WTC11 (cell line): ENCODE results near the gene DGUOK. TPM values are rescaled to one million over a fixed set of nuclear protein-coding genes. Genes with fewer than 3 reads are reported as not detected.

Experiments
- ATAC-seq: fragments of 200-7000 bp; cut with Tn5 transposase; 2 replicates; pipeline ENCODE4 v1.10.0; 2021; ENCODE audit warnings: mild to moderate bottlenecking, moderate library complexity
- CTCF ChIA-PET: fragments of 300-600 bp; sonication (Branson Sonifier 250); formaldehyde crosslinking; loops from one replicate; lab custom pipeline; 2021; ENCODE audit warnings: antibody characterized with exemption; lab: Charles Lee
- POLR2A ChIA-PET: fragments of 350-600 bp; sonication (Branson Sonifier 250); formaldehyde crosslinking; loops from one replicate; lab custom pipeline; 2021; ENCODE audit warnings: antibody characterized with exemption; lab: Charles Lee
- DNase-seq: peaks from one replicate; pipeline ENCODE4 v3.0.0; 2021; ENCODE audit warnings: low spot score
- H3K27ac Mint-ChIP-seq: 2 replicates; pipeline ENCODE4 v1.8.0; 2021; ENCODE audit warnings: mixed read lengths
- H3K27me3 Mint-ChIP-seq: 2 replicates; pipeline ENCODE4 v1.8.0; 2021; ENCODE audit warnings: low read depth, mild to moderate bottlenecking, moderate library complexity, mixed read lengths
- H3K36me3 Mint-ChIP-seq: 2 replicates; pipeline ENCODE4 v1.8.0; 2021; ENCODE audit warnings: mixed read lengths
- H3K4me1 Mint-ChIP-seq: 2 replicates; pipeline ENCODE4 v1.8.0; 2022; ENCODE audit warnings: mixed read lengths
- H3K4me3 Mint-ChIP-seq: 2 replicates; pipeline ENCODE4 v1.8.0; 2021; ENCODE audit warnings: mild to moderate bottlenecking, moderate library complexity, mixed read lengths
- H3K9me3 Mint-ChIP-seq: 2 replicates; pipeline ENCODE4 v1.8.0; 2021; ENCODE audit warnings: mixed read lengths
- EMX1 ChIP-seq: fragments of 250-450 bp; sonication (Bioruptor Pico); IDR thresholded peaks from 2 replicates; pipeline ENCODE4 v1.8.0; 2021; ENCODE audit warnings: mild to moderate bottlenecking
- GRHL2 ChIP-seq: fragments of 250-450 bp; sonication (Bioruptor Pico); IDR thresholded peaks from 2 replicates; pipeline ENCODE4 v1.8.0; 2022; ENCODE audit warnings: mild to moderate bottlenecking, moderate library complexity; ENCODE audit not compliant: insufficient replicate concordance, severe bottlenecking
- JUN ChIP-seq: sonication (generic); formaldehyde crosslinking; IDR thresholded peaks from 2 replicates; pipeline ENCODE4 v1.8.0; 2023; ENCODE audit warnings: mild to moderate bottlenecking, missing genetic modification reagents
- KAT7 ChIP-seq: sonication (generic); formaldehyde crosslinking; IDR thresholded peaks from 2 replicates; pipeline ENCODE4 v1.8.1; 2023; ENCODE audit warnings: missing genetic modification reagents, mild to moderate bottlenecking, borderline replicate concordance
- MXD4 ChIP-seq: fragments of 250-450 bp; sonication (Bioruptor Pico); IDR thresholded peaks from 2 replicates; pipeline ENCODE4 v1.8.0; 2021; ENCODE audit warnings: mild to moderate bottlenecking, moderate library complexity, borderline replicate concordance
- NR1H2 ChIP-seq: sonication (generic); formaldehyde crosslinking; IDR thresholded peaks from 2 replicates; pipeline ENCODE4 v1.9.0; 2021; ENCODE audit warnings: mild to moderate bottlenecking, moderate library complexity, missing genetic modification reagents
- PRRX2 ChIP-seq: fragments of 250-450 bp; sonication (Bioruptor Pico); IDR thresholded peaks from 2 replicates; pipeline ENCODE4 v1.8.0; 2021; ENCODE audit warnings: mild to moderate bottlenecking
- RELA ChIP-seq: sonication (generic); formaldehyde crosslinking; IDR thresholded peaks from 2 replicates; pipeline ENCODE4 v1.8.1; 2022; ENCODE audit warnings: missing genetic modification reagents, mild to moderate bottlenecking, borderline replicate concordance
- RORB ChIP-seq: fragments of 250-450 bp; sonication (Bioruptor Pico); IDR thresholded peaks from 2 replicates; pipeline ENCODE4 v1.9.0; 2021; ENCODE audit warnings: mild to moderate bottlenecking
- TEAD4 ChIP-seq: sonication (generic); formaldehyde crosslinking; IDR thresholded peaks from 2 replicates; pipeline ENCODE4 v1.8.0; 2022; ENCODE audit warnings: mild to moderate bottlenecking, missing genetic modification reagents
- ZBTB21 ChIP-seq: sonication (generic); formaldehyde crosslinking; IDR thresholded peaks from 2 replicates; pipeline ENCODE4 v1.8.1; 2023; ENCODE audit warnings: mild to moderate bottlenecking, missing genetic modification reagents, borderline replicate concordance
- ZNF232 ChIP-seq: sonication (generic); formaldehyde crosslinking; IDR thresholded peaks from 2 replicates; pipeline ENCODE4 v1.8.0; 2022; ENCODE audit warnings: mild to moderate bottlenecking, missing genetic modification reagents
- ZNF671 ChIP-seq: fragments of 250-450 bp; sonication (Bioruptor Pico); IDR thresholded peaks from 2 replicates; pipeline ENCODE4 v1.8.0; 2021; ENCODE audit warnings: mild to moderate bottlenecking
- total RNA-seq: library from RNA; stranded (reverse); gene quantifications from 3 replicates; pipeline ENCODE4 v1.2.3, GENCODE V29; 2021
- TF ChIP-seq, protein P1 (sequence below): fragments of 200-600 bp; IDR thresholded peaks from 2 replicates; pipeline ENCODE4 v1.8.0; 2022; ENCODE audit warnings: antibody characterized with exemption
- TF ChIP-seq, protein P2 (sequence below): sonication (generic); formaldehyde crosslinking; IDR thresholded peaks from 2 replicates; pipeline ENCODE4 v1.8.1; 2022; ENCODE audit warnings: low read depth, missing genetic modification reagents, borderline replicate concordance
- TF ChIP-seq, protein P3 (sequence below): sonication (generic); formaldehyde crosslinking; IDR thresholded peaks from 2 replicates; pipeline ENCODE4 v1.8.0; 2022; ENCODE audit warnings: mild to moderate bottlenecking, missing genetic modification reagents
- TF ChIP-seq, protein P4 (sequence below): sonication (generic); formaldehyde crosslinking; IDR thresholded peaks from 2 replicates; pipeline ENCODE4 v1.8.1; 2022; ENCODE audit warnings: low read depth, mild to moderate bottlenecking, moderate library complexity, missing genetic modification reagents, borderline replicate concordance
- TF ChIP-seq, protein P5 (sequence below): sonication (generic); formaldehyde crosslinking; IDR thresholded peaks from 2 replicates; pipeline ENCODE4 v1.8.1; 2023; ENCODE audit warnings: mild to moderate bottlenecking, missing genetic modification reagents
- TF ChIP-seq, protein P6 (sequence below): sonication (generic); formaldehyde crosslinking; IDR thresholded peaks from 2 replicates; pipeline ENCODE4 v1.8.1; 2022; ENCODE audit warnings: mild to moderate bottlenecking, moderate library complexity, missing genetic modification reagents
- TF ChIP-seq, protein P7 (sequence below): fragments of 250-450 bp; sonication (Bioruptor Pico); IDR thresholded peaks from 2 replicates; pipeline ENCODE4 v1.8.0; 2021; ENCODE audit warnings: mild to moderate bottlenecking
- TF ChIP-seq, protein P8 (sequence below): sonication (generic); formaldehyde crosslinking; IDR thresholded peaks from 2 replicates; pipeline ENCODE4 v1.8.0; 2023; ENCODE audit warnings: missing genetic modification reagents

Gene DGUOK
- total RNA-seq, 1 experiment from 2014 or later: 105 TPM

DNA sequence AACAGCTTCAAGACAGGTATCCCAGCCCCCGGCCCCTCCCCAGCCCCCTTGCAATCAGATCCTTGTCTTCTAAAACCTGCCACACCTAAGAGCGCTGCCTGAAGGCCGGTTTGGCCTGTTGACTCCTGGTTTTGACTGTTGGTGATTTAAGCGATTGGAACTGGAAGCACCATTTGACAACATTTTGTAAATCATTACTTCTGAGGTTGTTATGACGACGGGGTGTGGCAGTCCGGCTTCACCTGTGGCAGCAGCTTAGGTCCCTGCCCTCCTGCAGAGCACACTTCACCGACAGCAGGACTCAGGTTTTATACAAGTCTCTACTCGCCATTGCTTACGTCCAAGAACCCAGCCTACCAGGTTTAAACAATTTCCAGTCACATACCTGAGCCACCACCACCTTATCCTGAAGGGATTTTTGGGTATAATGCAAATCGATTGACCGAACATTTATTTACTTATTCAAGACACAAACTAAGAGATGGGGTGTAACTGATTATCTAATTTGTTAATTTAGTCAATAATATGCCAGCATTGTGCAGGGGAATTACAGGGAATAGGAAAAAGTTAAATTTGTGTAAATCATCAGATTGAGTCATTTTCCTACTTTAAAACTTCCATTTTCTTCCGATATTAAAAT lies 707 bp upstream of the DGUOK start (continued):
- TF ChIP-seq, protein P1, sequence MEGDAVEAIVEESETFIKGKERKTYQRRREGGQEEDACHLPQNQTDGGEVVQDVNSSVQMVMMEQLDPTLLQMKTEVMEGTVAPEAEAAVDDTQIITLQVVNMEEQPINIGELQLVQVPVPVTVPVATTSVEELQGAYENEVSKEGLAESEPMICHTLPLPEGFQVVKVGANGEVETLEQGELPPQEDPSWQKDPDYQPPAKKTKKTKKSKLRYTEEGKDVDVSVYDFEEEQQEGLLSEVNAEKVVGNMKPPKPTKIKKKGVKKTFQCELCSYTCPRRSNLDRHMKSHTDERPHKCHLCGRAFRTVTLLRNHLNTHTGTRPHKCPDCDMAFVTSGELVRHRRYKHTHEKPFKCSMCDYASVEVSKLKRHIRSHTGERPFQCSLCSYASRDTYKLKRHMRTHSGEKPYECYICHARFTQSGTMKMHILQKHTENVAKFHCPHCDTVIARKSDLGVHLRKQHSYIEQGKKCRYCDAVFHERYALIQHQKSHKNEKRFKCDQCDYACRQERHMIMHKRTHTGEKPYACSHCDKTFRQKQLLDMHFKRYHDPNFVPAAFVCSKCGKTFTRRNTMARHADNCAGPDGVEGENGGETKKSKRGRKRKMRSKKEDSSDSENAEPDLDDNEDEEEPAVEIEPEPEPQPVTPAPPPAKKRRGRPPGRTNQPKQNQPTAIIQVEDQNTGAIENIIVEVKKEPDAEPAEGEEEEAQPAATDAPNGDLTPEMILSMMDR: no peak
- TF ChIP-seq ZNF671 (no peak), TEAD4 (CRISPR knock-in tag) (no peak), ZNF232 (CRISPR knock-in tag) (no peak), GRHL2 (CRISPR knock-in tag) (no peak)

DNA sequence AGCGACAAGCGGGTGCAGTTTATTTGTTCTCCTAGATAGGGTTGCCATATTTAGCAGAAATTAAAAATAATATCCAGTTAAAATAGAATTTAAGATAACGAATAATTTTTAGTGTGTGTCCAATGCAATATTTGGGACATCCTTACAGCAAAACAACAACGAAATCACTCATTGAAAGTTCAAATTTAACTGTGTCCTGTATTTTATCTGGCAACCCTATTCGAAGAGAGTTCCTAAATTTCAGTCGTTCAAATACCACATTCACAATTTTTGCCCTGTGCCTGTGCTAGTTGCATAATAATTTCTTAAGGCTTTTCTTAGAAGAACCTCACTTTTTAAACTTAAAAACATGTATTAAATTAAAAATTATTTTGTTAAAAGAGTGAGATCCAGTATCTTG lies 664 bp downstream of the DGUOK start:
- CTCF ChIA-PET: interaction anchor here (0.6 to 1.2 kb wide), 4 partner anchors 10 to 193 kb away, joined by 3 to 5 read pairs (median 4); no protein-coding TSS in a partner anchor

DNA sequence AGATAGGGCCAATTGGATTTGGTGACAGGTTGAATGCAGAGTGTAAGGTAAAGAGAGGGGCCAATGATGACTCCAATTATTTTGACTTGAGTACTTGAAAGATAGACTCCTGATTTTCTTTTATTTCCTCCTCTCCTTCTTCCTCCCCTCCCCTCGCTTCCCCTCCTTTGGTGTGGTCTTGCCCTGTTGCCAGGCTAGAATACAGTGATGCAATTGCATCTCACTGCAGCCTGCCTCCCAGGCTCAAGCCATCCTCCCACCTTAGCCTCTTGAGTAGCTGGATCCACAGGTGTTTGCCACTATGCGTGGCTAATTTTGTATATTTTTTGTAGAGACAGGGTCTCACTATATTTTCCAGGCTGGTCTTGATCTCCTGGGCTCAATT lies 2.3 kb downstream of the DGUOK start:
- Mint-ChIP-seq H3K4me3 (no peak overlapping the region), H3K27ac (peak overlapping the region; percentile 10), H3K27me3 (no peaks in the 10 kb centered on the region), H3K36me3 (peaks cover 4% of the 10 kb centered on the region; the same call in 1 of the 2 replicates), H3K9me3 (no peaks in the 10 kb centered on the region), H3K4me1 (peaks cover 26% of the 10 kb centered on the region)
- DNase-seq: no peak
- ChIA-PET CTCF (interaction anchor here (1.1 kb wide), 1 partner anchor 21 kb away, joined by 4 read pairs; no protein-coding TSS in a partner anchor), POLR2A (no interaction called here)
- no peak for ATAC-seq
- TF ChIP-seq, protein P2, sequence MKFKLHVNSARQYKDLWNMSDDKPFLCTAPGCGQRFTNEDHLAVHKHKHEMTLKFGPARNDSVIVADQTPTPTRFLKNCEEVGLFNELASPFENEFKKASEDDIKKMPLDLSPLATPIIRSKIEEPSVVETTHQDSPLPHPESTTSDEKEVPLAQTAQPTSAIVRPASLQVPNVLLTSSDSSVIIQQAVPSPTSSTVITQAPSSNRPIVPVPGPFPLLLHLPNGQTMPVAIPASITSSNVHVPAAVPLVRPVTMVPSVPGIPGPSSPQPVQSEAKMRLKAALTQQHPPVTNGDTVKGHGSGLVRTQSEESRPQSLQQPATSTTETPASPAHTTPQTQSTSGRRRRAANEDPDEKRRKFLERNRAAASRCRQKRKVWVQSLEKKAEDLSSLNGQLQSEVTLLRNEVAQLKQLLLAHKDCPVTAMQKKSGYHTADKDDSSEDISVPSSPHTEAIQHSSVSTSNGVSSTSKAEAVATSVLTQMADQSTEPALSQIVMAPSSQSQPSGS (CRISPR knock-in tag): no peak
- TF ChIP-seq, protein P3, sequence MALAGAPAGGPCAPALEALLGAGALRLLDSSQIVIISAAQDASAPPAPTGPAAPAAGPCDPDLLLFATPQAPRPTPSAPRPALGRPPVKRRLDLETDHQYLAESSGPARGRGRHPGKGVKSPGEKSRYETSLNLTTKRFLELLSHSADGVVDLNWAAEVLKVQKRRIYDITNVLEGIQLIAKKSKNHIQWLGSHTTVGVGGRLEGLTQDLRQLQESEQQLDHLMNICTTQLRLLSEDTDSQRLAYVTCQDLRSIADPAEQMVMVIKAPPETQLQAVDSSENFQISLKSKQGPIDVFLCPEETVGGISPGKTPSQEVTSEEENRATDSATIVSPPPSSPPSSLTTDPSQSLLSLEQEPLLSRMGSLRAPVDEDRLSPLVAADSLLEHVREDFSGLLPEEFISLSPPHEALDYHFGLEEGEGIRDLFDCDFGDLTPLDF (CRISPR knock-in tag): no peak
- no peak for TF ChIP-seq PRRX2
- no peak for TF ChIP-seq ZNF671
- TF ChIP-seq ZBTB21 (CRISPR knock-in tag): no peak
- TF ChIP-seq, protein P4, sequence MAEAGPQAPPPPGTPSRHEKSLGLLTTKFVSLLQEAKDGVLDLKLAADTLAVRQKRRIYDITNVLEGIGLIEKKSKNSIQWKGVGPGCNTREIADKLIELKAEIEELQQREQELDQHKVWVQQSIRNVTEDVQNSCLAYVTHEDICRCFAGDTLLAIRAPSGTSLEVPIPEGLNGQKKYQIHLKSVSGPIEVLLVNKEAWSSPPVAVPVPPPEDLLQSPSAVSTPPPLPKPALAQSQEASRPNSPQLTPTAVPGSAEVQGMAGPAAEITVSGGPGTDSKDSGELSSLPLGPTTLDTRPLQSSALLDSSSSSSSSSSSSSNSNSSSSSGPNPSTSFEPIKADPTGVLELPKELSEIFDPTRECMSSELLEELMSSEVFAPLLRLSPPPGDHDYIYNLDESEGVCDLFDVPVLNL (CRISPR knock-in tag): no peak
- TF ChIP-seq, protein P5, sequence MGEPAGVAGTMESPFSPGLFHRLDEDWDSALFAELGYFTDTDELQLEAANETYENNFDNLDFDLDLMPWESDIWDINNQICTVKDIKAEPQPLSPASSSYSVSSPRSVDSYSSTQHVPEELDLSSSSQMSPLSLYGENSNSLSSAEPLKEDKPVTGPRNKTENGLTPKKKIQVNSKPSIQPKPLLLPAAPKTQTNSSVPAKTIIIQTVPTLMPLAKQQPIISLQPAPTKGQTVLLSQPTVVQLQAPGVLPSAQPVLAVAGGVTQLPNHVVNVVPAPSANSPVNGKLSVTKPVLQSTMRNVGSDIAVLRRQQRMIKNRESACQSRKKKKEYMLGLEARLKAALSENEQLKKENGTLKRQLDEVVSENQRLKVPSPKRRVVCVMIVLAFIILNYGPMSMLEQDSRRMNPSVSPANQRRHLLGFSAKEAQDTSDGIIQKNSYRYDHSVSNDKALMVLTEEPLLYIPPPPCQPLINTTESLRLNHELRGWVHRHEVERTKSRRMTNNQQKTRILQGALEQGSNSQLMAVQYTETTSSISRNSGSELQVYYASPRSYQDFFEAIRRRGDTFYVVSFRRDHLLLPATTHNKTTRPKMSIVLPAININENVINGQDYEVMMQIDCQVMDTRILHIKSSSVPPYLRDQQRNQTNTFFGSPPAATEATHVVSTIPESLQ (CRISPR knock-in tag): no peak
- no peak for TF ChIP-seq KAT7

More for the DNA sequence above, 664 bp downstream of the DGUOK start:
- TF ChIP-seq, protein P6, sequence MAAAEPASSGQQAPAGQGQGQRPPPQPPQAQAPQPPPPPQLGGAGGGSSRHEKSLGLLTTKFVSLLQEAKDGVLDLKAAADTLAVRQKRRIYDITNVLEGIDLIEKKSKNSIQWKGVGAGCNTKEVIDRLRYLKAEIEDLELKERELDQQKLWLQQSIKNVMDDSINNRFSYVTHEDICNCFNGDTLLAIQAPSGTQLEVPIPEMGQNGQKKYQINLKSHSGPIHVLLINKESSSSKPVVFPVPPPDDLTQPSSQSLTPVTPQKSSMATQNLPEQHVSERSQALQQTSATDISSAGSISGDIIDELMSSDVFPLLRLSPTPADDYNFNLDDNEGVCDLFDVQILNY (CRISPR knock-in tag): no peak
- TF ChIP-seq ZBTB21 (CRISPR knock-in tag) (no peak), NR1H2 (CRISPR knock-in tag) (no peak), RORB (CRISPR knock-in tag) (no peak), EMX1 (CRISPR knock-in tag) (no peak), KAT7 (no peak), TEAD4 (CRISPR knock-in tag) (no peak), JUN (CRISPR knock-in tag) (no peak), RELA (no peak), MXD4 (no peak)
- TF ChIP-seq, protein P3 (CRISPR knock-in tag): no peak
- TF ChIP-seq, protein P7, sequence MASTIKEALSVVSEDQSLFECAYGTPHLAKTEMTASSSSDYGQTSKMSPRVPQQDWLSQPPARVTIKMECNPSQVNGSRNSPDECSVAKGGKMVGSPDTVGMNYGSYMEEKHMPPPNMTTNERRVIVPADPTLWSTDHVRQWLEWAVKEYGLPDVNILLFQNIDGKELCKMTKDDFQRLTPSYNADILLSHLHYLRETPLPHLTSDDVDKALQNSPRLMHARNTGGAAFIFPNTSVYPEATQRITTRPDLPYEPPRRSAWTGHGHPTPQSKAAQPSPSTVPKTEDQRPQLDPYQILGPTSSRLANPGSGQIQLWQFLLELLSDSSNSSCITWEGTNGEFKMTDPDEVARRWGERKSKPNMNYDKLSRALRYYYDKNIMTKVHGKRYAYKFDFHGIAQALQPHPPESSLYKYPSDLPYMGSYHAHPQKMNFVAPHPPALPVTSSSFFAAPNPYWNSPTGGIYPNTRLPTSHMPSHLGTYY (CRISPR knock-in tag): no peak
- TF ChIP-seq, protein P8, sequence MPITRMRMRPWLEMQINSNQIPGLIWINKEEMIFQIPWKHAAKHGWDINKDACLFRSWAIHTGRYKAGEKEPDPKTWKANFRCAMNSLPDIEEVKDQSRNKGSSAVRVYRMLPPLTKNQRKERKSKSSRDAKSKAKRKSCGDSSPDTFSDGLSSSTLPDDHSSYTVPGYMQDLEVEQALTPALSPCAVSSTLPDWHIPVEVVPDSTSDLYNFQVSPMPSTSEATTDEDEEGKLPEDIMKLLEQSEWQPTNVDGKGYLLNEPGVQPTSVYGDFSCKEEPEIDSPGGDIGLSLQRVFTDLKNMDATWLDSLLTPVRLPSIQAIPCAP: no peak
- TF ChIP-seq, all 79 proteins: peak for 0
- no peak for DNase-seq
- Mint-ChIP-seq H3K36me3 (no peaks in the 10 kb centered on the region), H3K27me3 (peaks cover 4% of the 10 kb centered on the region), H3K4me1 (peaks cover 26% of the 10 kb centered on the region), H3K9me3 (no peaks in the 10 kb centered on the region), H3K27ac (peak overlapping the region; percentile 94), H3K4me3 (peak overlapping the region; percentile 91)
- POLR2A ChIA-PET: no interaction called here
- ATAC-seq: no peak
